ENCODE measurements around the gene MAPKAP1.

MAPKAP1 gene

DNA sequence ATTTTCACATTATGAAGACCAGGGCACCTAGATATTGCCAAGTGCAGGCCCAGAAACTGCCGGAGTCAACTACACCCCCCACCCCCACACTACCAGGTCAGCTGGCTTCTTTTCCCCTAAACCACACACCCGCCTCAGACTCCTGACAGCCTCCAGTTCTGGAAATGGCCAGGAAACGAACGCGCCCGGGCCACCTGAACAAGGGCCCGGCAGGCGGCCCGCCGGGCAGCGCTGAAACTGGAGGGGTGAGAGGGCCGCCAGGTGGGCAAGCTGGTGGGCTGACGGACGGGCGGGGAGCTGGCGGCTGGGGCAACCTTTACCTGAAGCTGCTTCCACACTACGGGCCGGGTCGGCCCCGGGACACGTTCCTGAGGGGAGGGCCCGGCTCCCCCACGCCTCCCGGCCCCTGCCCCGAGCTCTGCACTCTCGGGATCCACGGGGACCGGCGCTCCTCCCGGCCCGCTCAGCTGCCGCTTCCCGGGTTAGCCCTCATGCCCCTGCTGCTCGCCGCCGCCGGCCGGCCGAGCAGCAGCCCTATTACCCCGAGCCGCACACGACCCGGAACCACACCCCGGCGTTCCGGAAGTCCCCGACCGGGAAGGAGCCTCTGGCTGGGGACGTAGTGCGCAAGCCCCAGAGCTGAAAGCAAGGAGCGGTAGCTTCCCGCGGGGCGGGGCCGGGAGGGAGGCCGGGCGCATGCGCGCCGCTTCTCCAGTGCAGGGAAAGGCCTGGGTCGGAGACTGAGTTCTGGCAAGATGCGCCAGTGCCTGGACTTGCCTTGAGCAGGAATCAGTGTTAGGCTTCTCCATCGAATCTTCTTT, at the start of gene MAPKAP1:
MAPKAP1 (minus strand) TSS at position 558 of the 821 bp plus-strand sequence. CDS start 34,634 bp downstream, outside the sequence.
- peak; percentile 97 for DNase-seq (ENCODE audit: low spot score)

DNA sequence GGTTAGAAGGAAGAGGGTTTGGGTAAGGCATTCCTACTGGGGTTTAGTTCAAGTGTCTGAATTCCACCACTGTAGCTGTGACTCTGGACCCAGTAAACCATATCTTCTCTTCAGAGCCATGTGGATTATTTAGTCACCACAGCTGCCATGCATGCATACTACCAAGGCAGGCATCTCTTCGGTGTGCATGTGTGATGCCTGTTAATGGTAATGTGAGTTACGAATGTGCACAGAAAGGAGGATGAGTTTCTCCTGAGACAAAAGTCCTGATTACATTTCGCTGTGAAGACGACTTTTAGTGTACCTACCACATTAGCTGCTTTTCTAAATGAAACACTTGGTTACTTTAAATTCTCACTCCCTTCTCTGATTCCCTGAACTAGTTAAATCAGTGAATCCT, 49.5 kb upstream of the MAPKAP1 start:
- DNase-seq (ENCODE audit: low spot score), result no peak

DNA sequence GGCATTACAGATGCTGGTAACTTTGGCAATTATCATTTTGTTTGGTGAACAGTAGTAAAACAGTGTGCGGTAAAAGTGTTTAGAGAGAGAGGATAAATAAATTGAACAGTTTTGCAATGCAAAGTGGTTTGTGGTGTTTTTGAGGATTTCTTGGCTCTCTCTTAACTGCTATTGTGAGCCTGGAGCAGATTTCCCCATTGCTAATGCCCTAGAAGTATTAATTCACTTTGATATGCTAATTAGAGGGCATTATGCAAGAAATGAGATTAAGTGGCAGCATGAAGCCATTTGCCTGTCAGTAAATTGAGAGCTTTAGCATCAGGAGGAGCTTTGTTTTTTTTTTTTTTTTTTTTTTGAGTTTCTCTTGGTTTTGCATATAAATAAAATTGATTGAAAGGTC, 48.3 kb upstream of the MAPKAP1 start:
- no peak for DNase-seq (ENCODE audit: low spot score)

DNA sequence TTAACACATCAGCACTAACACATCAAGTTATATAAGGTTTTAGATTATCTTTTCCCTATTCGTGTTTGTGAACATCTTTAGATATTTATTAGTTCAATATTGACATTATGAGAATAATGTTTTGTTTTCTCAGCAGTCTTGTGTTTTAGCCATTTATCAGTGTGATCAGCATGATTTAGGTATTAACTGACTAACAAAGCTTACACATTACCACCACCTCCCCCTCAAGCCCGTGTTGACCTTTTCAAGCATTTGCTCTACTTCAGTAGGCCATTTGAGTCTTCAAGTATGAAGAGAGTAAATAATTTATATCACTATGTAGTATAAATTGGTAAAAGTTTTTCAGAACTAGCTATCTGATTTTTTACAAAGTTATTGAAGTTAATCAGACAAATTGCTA, 47.1 kb upstream of the MAPKAP1 start:
- DNase-seq (ENCODE audit: low spot score), result no peak

DNA sequence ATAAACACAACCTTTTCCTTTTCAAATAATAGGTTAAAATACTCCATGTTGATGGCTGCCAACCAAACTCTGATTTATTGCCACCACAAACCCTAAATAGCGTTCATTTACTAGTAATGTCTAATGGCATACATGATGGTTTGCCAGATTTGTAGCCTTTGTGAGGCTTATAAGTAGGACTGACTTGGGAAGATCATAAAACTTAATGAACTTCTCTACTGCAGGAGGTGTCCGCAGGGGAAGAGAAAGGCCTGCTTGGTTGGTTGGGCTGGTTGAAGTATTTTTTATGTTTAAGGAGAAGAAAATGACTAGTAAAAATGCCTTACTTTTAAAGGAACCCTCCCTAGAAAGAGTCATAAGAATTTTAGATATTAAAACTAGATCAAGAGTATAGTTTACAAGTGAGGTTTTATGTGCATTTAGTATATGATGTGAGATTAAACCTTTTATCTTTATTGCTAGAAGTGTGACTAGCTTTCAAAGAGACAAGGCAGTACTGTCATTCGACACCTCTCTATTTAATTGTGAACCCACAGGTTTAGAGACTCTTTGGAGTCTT, 45.1 kb upstream of the MAPKAP1 start:
- no peak for DNase-seq (ENCODE audit: low spot score)

DNA sequence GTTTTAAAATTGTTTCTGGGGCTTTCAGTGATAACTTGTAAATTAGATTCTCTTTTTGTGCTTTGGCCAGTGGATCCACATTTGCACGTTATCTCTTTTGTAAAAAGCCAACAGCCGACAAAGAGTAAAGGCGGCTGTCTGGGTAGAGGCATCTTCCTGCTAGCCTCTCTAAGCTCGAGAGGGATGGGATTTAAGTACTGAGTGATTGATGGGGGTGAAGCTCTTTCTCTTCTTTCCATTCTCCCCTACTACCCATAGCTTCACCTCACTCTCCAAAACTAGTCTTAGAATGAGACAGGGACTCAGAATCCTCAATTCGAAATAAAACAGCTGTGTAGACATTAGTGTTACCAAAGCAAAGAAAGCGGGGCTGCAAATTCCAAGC, 43.6 kb upstream of the MAPKAP1 start:
- no peak for DNase-seq (ENCODE audit: low spot score)

DNA sequence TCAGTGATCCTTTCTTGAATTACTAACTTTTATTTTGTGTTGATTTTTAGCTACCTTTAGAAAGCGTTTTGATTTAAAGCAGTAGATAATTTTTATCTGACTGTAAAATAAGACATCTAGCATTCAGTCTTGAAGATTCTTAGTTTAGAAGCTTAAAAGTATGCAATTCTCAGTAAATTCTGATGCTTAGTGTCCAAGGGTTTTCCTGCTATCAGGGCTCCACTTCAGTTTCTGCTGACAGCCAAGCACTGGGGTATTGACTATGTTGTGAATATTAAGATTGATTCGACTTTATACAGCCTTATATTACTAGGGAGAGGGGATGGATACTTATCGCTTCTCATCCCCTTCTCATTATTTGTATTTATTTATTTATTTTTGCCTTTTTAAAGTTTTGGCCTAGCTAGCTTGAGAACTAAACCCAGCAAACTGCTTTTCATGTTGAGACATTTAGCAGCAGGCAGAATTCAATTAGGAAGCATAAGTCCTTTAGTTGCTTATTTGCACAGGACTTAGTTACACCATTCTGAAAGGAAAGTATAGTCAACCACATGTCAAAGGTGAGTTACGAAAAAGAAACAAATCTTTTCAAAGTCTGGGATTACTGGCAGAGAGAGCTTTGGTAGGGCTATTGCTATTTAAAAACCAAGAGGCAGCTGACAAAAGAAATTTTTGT, 43.1 kb upstream of the MAPKAP1 start:
- DNase-seq (ENCODE audit: low spot score), result no peak

DNA sequence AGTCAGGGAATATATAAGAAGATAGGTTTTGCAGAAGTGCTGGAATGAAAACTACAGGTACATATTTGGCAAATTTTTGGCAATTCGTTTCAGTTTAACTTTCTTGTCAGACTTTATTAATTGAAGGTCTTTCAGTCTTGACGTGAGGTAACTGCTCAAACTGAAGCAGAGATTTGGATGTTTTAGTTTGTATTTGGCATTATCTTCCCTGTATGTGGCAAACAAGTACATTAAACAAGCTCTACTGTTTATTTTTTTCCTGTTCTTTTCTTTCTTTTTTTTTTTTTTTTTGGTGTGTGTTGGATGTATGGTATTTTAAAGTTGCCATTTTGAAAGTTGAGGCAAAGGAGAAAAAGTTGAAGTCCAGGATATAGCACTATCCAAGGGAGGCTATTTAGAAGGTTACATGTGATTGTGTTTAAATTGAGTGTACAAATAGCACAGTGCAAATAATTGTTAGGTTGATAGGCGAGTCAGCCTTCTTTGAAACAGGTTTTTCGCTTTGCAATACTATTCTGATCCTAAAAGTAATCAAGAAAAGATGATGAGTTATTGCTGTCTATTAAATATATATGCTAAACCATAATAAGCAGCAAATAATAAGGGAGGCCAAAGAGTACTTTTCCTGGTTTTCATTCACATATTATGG, 42.4 kb upstream of the MAPKAP1 start:
- no peak for DNase-seq (ENCODE audit: low spot score)

DNA sequence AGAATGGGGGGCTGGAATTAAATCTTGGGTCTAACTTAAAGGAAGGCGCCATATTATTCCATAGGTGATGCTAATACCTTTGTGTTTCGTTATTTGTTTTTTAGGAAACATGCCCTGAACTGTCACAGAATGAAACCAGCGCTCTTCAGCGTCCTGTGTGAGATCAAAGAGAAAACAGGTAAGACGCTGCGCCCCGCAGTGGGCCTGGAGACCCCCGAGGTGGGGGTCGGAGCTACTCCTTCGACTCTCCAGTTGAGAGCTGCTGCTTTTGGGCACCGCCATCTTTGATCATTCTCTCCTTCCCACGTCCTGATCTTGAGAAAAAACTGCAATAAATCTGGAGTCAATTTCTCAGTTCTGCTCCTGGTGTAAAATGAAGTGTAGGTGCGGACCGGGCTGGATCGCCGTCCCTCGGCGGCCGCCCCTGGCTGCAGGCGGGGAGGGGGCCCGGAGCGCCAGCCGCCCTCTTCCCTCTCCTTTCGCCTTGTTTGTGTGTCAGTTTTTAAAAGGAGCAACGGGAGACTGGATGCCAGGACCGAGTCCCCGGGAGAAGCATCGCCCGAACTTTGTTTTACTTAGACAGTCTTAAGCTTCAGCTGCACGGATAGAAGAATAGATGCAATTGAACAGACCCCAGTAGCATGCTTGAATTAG, 41.6 kb upstream of the MAPKAP1 start:
- DNase-seq (ENCODE audit: low spot score), result peak; percentile 22

DNA sequence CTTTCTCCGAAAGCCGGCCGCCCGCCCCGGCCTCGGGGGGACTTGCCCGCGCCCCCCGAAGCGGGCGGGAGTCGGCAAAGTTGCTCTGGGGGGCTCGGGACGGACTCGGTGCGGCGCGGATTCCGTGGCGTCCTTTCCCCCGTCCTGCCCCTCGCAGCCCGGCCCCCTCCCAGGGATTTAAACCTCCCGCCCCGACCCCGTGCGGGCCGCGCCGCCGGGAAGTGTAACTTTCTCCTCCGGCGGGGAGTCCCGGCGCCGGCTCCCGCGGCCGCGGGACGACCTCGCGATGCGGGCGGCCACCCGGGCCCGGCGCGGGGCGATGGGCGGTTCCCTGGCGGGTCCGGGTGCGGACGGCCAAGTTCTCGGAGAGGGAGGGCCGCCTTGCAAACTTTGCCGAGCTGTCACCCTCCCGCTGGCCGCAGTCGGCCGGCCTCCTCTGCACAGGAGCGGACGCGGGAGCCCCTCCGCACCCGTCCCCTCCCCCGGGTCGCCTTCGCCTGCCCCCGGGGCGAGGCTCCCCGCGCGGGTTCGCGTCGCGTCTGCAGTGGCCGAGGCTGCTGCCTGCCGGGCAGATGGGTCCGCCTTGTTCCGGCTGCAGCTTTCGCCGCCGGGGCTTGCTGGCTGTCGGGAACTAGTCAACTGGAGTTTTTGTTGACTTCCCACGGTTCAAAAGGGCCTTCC, 40.9 kb upstream of the MAPKAP1 start:
- DNase-seq (ENCODE audit: low spot score), result peak; percentile 49

DNA sequence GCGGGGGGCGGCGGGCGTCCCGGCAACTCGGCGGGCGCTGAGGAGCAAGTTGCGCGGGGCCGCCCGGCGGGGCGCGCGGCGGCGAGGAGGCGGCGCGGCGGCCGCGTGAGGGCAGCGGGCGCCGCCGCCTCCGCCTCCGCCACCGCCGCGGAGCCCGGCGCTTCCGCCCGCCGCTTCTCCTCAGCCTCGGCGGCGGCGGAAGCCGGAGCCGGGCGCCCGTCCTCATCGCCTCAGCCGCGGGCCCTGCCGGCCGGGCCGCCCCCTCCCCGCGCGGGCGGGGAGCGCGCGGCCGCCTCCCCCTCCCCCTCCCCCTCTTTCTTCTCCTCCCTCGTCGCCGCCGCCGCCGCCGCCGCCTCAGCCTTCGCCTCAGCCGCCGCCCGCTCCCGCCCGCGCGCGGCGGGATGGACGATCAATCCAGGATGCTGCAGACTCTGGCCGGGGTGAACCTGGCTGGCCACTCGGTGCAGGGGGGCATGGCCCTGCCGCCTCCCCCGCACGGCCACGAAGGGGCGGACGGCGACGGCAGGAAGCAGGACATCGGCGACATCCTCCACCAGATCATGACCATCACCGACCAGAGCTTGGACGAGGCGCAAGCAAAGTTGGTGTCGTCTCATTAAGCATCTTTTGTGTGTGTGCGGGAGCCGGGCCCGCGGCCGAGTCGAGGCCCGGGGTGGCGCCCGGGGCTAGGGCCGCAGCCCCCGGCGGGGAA, 40.2 kb upstream of the MAPKAP1 start, which contains the start of gene PBX3:
PBX3 (plus strand) TSS at position 321 of the 712 bp plus-strand sequence.
- peak; percentile 42 for DNase-seq (ENCODE audit: low spot score)

DNA sequence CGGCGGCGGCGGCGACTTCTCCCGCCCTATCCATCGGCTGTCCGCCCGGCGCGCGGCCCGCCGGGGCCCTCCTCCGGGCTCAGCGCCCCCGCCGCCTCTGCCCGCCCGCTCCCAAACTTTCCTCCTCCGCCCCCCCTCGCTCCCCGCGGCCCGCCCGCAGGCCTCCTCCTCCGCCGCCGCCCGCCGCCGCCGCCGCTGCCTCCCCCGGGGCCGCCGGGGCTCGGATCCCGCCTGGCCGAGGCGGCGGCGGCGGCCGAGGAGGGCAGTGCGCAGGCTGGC, 39.7 kb upstream of the MAPKAP1 start:
- no peak for DNase-seq (ENCODE audit: low spot score)

DNA sequence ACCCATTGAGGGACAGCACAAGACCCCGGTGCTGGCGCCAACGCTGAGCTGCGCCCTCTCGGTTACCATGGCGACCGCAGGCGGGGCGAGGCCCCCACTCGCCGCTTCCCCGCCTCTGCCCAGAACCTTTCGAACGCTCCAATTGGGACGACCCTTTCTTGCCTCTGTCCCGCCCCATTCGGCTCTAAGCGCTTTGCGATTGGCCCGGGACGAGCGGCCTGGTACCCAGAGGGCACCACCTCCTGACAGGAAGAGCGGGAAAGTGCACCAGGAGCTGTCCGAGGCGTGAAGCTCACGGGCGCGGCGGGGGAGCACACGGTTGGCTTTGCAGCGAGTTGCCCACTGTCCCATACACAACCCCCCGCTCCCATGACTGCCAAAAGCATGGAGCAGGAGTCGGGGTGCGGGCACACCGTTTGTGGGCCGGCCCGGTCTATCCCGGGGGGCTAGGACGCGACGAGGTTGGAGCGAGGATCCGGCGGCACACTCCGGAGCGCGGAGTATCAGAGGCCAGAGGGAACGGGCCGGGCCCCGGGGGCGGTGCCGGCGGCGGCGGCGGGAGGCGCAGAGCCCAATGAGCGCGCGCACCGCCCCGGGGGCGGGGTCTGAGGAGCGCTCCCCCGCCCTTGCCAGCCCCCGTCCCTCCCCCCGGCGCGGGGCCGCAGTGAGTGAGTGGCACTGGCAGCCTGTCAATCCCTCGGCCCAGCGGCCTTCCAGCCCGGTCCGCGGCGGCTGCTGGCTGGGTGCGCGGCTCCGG, 39.2 kb upstream of the MAPKAP1 start:
- DNase-seq (ENCODE audit: low spot score), result peak; percentile 96

DNA sequence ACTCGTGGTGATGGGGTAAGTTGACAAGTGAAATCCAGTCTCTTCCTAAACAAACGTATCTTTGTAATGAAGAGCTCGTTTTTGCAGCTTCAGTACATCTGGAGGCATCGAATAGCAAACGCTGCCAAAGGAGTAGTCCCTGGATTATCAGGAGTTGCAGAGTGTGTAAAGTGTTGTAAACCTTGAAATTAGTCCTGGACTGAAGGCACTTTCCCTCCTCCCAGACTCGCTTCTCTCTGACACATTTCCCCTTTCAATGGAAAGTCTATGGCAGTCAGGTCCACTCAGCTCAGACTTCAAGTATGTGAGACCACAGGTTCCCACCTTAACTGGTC, 38.6 kb upstream of the MAPKAP1 start:
- DNase-seq (ENCODE audit: low spot score), result no peak

DNA sequence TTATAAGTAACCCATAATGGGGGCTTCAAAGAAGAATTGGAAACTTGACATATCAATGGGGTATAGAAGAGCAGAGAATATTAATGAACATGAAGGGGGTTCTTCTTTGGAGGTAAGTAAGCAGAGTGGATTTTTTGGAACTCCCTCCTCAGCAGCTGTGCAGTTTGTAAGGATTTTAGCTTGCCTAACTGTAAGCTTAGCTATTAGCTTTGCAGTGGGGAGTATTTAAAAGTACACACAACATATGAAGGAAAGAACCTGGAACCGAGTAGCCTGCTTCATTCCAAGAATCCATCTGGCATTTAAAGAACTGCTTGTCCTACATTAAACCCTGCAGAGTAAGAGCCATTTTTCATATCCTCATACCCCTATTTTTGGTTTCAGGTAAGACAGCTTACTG, 38.0 kb upstream of the MAPKAP1 start:
- peak; percentile 17 for DNase-seq (ENCODE audit: low spot score)

DNA sequence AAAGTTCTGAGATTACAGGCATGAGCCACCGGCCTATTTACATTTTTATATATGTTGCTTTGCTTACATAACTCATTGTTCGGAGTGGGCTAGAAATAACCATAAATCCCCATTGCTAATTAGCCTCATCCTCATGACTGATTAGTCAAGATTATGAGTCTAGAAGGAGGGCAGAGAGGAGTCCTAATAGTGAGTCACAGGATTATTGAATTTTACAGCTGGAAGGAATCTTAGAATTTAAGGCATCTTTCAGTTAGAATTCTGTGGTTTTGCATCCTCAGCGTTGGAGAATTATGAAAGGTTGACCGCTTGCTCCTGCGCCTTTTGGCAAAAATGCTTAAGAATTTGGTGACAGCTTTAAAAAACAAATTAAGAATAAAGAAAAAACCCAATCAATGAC, 37.6 kb upstream of the MAPKAP1 start:
- DNase-seq (ENCODE audit: low spot score), result peak; percentile 67

DNA sequence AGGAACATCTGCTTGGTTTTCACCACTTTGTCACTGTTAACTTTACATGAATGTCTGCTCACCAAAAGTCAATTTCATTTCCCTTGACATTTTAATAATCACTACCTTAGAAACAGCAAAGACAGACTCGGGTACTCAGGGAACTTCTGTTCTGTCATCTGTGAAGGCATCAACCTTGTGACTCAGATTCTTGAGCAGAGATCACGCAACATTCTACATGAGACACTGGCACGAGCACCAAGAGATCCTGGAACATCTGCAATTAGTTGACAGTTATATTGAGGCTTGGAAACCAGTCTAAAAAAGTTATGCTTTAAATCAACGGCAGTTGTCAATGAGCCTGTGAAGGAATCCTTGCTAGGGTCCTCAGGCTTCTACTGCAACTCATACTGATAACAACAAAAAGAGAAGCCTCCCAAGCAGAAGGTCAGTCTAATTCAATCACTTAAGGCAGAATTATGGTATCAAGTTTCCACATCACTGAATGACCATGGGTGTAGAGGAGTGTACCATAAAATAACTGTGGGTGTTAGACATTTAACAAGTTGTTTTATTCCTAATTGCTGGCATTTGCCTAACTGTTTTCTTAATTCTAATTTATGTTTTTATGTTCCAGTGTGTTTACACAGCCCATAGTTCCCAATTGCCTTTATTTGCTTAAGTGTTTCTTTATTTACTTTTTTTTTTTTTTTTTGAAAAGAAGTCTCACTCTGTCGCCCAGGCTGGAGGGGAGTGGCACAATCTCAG, 36.8 kb upstream of the MAPKAP1 start:
- no peak for DNase-seq (ENCODE audit: low spot score)

DNA sequence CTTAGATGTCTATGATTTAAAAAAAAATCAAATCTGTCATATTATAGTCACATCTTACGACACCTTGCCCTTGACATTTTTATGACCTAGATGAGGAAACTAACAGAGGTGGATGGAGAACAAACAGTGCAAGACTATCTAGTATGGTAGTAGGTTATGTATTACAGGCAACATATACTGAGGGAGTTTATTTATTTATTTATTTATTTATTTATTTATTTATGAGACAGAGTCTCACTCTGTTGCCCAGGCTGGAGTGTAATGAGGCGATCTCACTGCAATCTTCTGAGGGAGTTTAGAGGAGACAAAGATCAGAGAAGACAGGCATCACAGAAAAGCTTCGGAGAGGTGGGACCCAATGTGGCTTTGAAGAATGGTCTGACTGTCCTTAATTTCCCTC, 35.6 kb upstream of the MAPKAP1 start:
- DNase-seq (ENCODE audit: low spot score), result no peak

DNA sequence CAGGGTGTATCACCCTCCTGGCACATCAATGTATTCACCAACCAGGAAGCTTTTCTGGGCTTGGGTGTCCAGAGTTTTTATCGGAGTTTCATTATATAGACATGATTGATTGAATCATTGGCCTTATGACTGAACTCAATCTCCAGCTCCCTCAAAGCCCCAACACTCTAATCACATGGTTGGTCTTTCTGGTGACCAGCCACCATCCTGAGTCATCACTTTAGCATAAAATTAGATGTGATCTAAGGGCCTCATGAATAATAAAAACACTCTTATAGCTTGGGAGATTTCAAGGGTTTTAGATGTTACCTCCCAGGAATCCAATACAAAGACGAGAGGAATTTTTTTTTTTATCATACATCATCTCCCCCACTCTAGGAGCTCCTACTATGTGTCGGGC, 32.4 kb upstream of the MAPKAP1 start:
- peak; percentile 21 for DNase-seq (ENCODE audit: low spot score)

DNA sequence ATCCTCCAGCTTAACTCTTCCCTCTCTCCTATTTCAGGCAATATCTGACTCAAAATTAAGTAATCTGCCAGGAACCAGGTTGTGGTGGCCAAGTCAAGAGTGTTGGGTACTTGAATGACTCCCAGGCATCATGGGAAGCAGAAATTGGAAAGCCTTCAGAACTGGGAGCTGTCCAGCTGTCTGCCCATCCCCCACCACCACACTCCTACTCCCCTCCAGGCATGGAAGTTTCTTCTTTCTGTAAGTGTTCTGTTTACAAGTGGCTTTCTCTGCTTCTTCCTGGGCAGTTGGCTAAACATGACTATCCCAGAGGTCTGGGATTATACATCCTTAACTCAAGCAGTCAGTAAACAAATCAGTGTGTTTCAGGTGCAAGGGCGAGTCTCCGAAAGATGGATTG, 25.6 kb upstream of the MAPKAP1 start:
- DNase-seq (ENCODE audit: low spot score), result no peak
